PC-3 (cell line): ENCODE results near the gene ZXDC. TPM values are rescaled to one million over a fixed set of nuclear protein-coding genes. Genes with fewer than 3 reads are reported as not detected.

Experiments used
- ATAC-seq: fragments of 200-7000 bp; cut with Tn5 transposase; 2 replicates; pipeline ENCODE4 v1.9.1; 2020; ENCODE audit warnings: mild to moderate bottlenecking, moderate library complexity
- BruUV-seq: library from RNA; stranded (reverse); fragments of 400-500 nt; replicated peaks from 2 replicates; lab custom pipeline; 2021; lab: Mats Ljungman, UMichigan
- CTCF ChIA-PET: fragments of 300-600 bp; sonication (Branson Sonifier 250); formaldehyde crosslinking; loops from one replicate; lab custom pipeline; 2022; ENCODE audit warnings: antibody characterized with exemption; lab: Charles Lee
- POLR2A ChIA-PET: fragments of 300-600 bp; sonication (Branson Sonifier 250); formaldehyde crosslinking; loops from one replicate; lab custom pipeline; 2022; ENCODE audit warnings: antibody characterized with exemption; ENCODE audit not compliant: unreplicated experiment; lab: Charles Lee
- DNase-seq: peaks from one replicate; pipeline ENCODE4 v3.0.0-alpha.2; 2015
- H2AFZ ChIP-seq: fragments of 300-600 bp; sonication (generic); 2 replicates; pipeline ENCODE4 v1.6.0; 2016; ENCODE audit warnings: antibody characterized with exemption, low read length
- H3F3A ChIP-seq: fragments of 300-600 bp; sonication (generic); one replicate; pipeline ENCODE4 v1.6.0; 2017; ENCODE audit warnings: antibody characterized with exemption, low read length, control low read depth, mild to moderate bottlenecking; ENCODE audit not compliant: unreplicated experiment
- H3K27ac ChIP-seq: fragments of 300-600 bp; sonication (generic); 2 replicates; pipeline ENCODE4 v1.5.1; 2016; ENCODE audit warnings: mild to moderate bottlenecking, low read length
- H3K27me3 ChIP-seq: fragments of 300-600 bp; sonication (generic); 2 replicates; pipeline ENCODE4 v1.6.1; 2016; ENCODE audit warnings: low read length, mixed read lengths
- H3K36me3 ChIP-seq: fragments of 300-600 bp; sonication (generic); 2 replicates; pipeline ENCODE4 v1.6.1; 2016; ENCODE audit warnings: low read depth, mixed run types, low read length, mixed read lengths
- H3K4me1 ChIP-seq: fragments of 300-600 bp; sonication (generic); 2 replicates; pipeline ENCODE4 v1.5.1; 2016; ENCODE audit warnings: low read length; ENCODE audit not compliant: insufficient read depth
- H3K4me2 ChIP-seq: fragments of 300-600 bp; sonication (generic); 2 replicates; pipeline ENCODE4 v1.6.0; 2016; ENCODE audit warnings: low read length
- H3K4me3 ChIP-seq: fragments of 300-600 bp; sonication (generic); 2 replicates; pipeline ENCODE4 v1.5.1; 2016; ENCODE audit warnings: mild to moderate bottlenecking, low read length, mixed read lengths
- H3K79me2 ChIP-seq: fragments of 300-600 bp; sonication (generic); 2 replicates; pipeline ENCODE4 v1.6.1; 2017; ENCODE audit warnings: low read length, mixed read lengths
- H3K9ac ChIP-seq: fragments of 300-600 bp; sonication (generic); 2 replicates; pipeline ENCODE4 v1.6.0; 2016; ENCODE audit warnings: mild to moderate bottlenecking, low read length
- H3K9me2 ChIP-seq: fragments of 300-600 bp; sonication (generic); replicated peaks from 2 replicates; pipeline ENCODE4 v1.6.1; 2016; ENCODE audit warnings: mixed run types, low read length, mixed read lengths
- H3K9me3 ChIP-seq: fragments of 300-600 bp; sonication (generic); 2 replicates; pipeline ENCODE4 v1.6.1; 2016; ENCODE audit warnings: low read length, mixed read lengths
- H4K20me1 ChIP-seq: fragments of 300-600 bp; sonication (generic); 2 replicates; pipeline ENCODE4 v1.6.1; 2016; ENCODE audit warnings: low read length, mixed read lengths
- EZH2 ChIP-seq: fragments of 300-600 bp; sonication (generic); IDR thresholded peaks from one replicate; pipeline ENCODE4 v1.6.1; 2017; ENCODE audit warnings: antibody characterized with exemption, mild to moderate bottlenecking, low read length; ENCODE audit not compliant: unreplicated experiment
- EZH2phosphoT487 ChIP-seq: fragments of 300-600 bp; sonication (generic); IDR thresholded peaks from 2 replicates; pipeline ENCODE4 v1.6.1; 2018; ENCODE audit warnings: mild to moderate bottlenecking, antibody characterized with exemption, low read length, borderline replicate concordance
- intact Hi-C: fragments of 100-400 bp; cut with micrococcal nuclease; formaldehyde crosslinking; loops from 2 replicates; pipeline ENCODE4 v1.9.0; 2023
- total RNA-seq: library from RNA; depleted of rRNA; stranded (reverse); fragments of >200 nt; gene quantifications from 2 replicates; pipeline ENCODE4 v1.2.3, GENCODE V29; 2014
- TF ChIP-seq, protein P1 (sequence below): fragments of 300-600 bp; sonication (generic); conservative IDR thresholded peaks from 2 replicates; pipeline ENCODE4 v1.5.1; 2017; ENCODE audit warnings: antibody characterized with exemption, low read depth, mild to moderate bottlenecking, low read length

The ZXDC gene
- total RNA-seq, 1 experiment from 2014 or later, result 18.7 TPM

DNA sequence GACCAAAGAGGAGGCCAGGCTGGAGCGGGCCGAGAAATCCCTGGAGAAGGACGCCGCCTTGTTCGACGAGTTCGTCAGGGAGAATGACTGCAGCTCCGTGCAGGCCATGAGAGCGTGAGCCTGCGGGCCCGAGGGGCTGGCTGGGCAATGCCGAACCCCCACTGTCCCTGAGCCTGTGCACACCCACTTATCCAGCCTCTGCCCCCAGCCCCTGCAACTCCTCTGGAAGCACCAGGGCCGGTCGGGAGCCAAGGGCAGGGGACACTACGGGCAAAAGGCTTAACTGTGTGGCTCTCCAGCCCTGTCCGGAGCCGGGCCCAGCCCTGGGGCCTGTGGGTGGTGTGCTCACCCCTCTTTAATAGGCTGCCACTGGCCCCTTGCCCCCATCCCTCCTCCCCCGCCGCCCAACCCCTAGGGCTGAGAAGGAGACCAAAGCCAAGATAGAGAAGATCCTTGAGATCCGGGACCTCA is 57.0 kb downstream of the ZXDC start:
- DNase-seq (no peak), ATAC-seq (no peak)
- intact Hi-C loops, result no loop called here
- Histone ChIP-seq H3K9me3 (no peaks in the 10 kb centered on the region), H3K27ac (no peak overlapping the region), H3K4me1 (no peaks in the 10 kb centered on the region), H3F3A (no peaks in the 10 kb centered on the region), H2AFZ (no peak overlapping the region), H3K4me3 (no peak overlapping the region), H3K27me3 (no peaks in the 10 kb centered on the region), H3K9ac (no peak overlapping the region), H4K20me1 (no peaks in the 10 kb centered on the region), H3K4me2 (no peak overlapping the region), H3K79me2 (no peaks in the 10 kb centered on the region), H3K9me2 (no peaks in the 10 kb centered on the region), H3K36me3 (no peaks in the 10 kb centered on the region)
- no TSS peak for BruUV-seq
- CTCF ChIA-PET, result no interaction called here
- POLR2A ChIA-PET, result no interaction called here
- TF ChIP-seq EZH2 (no peak), EZH2phosphoT487 (no peak)
- TF ChIP-seq, protein P1, sequence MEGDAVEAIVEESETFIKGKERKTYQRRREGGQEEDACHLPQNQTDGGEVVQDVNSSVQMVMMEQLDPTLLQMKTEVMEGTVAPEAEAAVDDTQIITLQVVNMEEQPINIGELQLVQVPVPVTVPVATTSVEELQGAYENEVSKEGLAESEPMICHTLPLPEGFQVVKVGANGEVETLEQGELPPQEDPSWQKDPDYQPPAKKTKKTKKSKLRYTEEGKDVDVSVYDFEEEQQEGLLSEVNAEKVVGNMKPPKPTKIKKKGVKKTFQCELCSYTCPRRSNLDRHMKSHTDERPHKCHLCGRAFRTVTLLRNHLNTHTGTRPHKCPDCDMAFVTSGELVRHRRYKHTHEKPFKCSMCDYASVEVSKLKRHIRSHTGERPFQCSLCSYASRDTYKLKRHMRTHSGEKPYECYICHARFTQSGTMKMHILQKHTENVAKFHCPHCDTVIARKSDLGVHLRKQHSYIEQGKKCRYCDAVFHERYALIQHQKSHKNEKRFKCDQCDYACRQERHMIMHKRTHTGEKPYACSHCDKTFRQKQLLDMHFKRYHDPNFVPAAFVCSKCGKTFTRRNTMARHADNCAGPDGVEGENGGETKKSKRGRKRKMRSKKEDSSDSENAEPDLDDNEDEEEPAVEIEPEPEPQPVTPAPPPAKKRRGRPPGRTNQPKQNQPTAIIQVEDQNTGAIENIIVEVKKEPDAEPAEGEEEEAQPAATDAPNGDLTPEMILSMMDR, result no peak

DNA sequence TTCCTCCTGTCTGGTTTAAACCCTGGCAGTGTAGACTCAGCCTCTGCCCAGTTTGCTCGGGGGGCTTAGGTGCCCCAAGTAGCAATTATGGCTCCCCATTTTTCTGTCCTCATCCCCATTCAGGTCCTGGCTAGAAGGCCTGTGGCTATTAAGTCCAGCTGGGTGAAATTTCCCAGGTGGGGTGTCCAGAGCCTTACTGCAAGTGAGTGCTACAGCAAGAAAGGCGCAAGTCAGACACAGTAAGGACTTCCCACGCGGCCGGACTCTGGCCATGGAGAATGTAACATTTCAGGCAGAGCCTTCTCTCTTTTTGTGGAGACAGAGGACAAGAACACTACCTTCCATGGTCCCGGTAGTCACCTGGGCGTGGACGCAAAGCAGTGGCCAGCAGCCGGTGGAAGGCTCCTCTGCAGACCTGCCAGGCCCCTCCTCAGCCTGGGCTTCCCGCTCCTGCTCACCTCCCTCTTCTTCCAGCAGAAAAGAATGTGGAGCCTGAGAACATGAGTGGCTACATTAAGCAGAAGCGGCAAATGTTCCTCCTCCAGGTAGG is 57.6 kb downstream of the ZXDC start:
- CTCF ChIA-PET, result no interaction called here
- TF ChIP-seq, protein P1, result no peak
- TF ChIP-seq EZH2 (no peak), EZH2phosphoT487 (no peak)
- Histone ChIP-seq H3K27ac (no peak overlapping the region), H3K4me1 (no peaks in the 10 kb centered on the region), H3K9ac (no peak overlapping the region), H3K27me3 (no peaks in the 10 kb centered on the region), H2AFZ (no peak overlapping the region), H3K9me2 (no peaks in the 10 kb centered on the region), H3K4me3 (no peak overlapping the region), H3K9me3 (no peaks in the 10 kb centered on the region), H3F3A (no peaks in the 10 kb centered on the region), H3K36me3 (no peaks in the 10 kb centered on the region), H4K20me1 (no peaks in the 10 kb centered on the region), H3K4me2 (no peak overlapping the region), H3K79me2 (no peaks in the 10 kb centered on the region)
- POLR2A ChIA-PET, result no interaction called here
- DNase-seq, result no peak
- intact Hi-C loops, result no loop called here
- BruUV-seq, result no TSS peak
- no peak for ATAC-seq

DNA sequence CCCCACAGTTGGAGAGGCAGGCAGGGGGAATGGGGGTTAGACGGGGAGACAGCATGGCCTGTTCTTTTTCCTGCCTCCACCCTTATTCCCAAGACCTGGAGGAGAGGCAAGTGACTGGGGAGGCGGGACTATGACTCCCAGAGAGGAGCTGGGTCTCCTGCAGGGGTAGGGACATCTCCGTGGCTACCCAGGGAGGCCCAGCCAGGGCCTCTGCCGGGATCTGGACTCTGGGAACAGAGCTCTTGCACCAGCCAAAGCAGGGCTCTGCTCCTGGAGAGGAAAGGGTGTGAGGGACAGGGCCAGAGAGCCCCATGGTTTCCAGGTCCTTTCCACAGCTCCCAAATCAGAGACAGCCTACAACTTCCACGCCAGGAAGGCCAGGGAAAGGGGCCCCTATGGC is 58.2 kb downstream of the ZXDC start:
- H3K9me2 ChIP-seq, result no peaks in the 10 kb centered on the region
- no peaks in the 10 kb centered on the region for H4K20me1 ChIP-seq
- no peak for DNase-seq
- no peak overlapping the region for H2AFZ ChIP-seq
- no peak for ATAC-seq
- H3K79me2 ChIP-seq, result no peaks in the 10 kb centered on the region
- no peak overlapping the region for H3K4me3 ChIP-seq
- intact Hi-C loops, result no loop called here
- no peaks in the 10 kb centered on the region for H3F3A ChIP-seq
- H3K27ac ChIP-seq, result no peak overlapping the region
- ChIA-PET POLR2A (no interaction called here), CTCF (no interaction called here)
- H3K9me3 ChIP-seq, result no peaks in the 10 kb centered on the region
- no peaks in the 10 kb centered on the region for H3K4me1 ChIP-seq
- H3K4me2 ChIP-seq, result no peak overlapping the region
- no TSS peak for BruUV-seq
- TF ChIP-seq, protein P1, result no peak
- TF ChIP-seq EZH2phosphoT487 (no peak), EZH2 (no peak)
- 0 out of 2 replicates have a peak, but pooled peaks cover 2% of the 10 kb centered on the region for H3K27me3 ChIP-seq
- no peaks in the 10 kb centered on the region for H3K36me3 ChIP-seq
- H3K9ac ChIP-seq, result no peak overlapping the region
